NCI-H2227 (cell line): Measurements from ENCODE around the gene FBXO2.

Experiments
- DNase-seq: peaks from one replicate; lab custom pipeline; 2025; ENCODE audit not compliant: unreplicated experiment; lab: John Stamatoyannopoulos, UW

FBXO2 gene

GRCh38 chr1:11599891-11600576 is 54.2 kb downstream of the FBXO2 start:
- DNase-seq: no peak

GRCh38 chr1:11598461-11598860 is 55.8 kb downstream of the FBXO2 start:
- no peak for DNase-seq
